SK-N-SH treated with all-trans-retinoic acid at 6 μM for 48 hours (cell line): ENCODE data around the gene MGAT3.
A peak's percentile ranks its signal among the peaks of the same experiment; 100 is the strongest.

Experiments
- CSDC2 ChIP-seq: fragments of 250-450 bp; sonication (Bioruptor Pico); IDR thresholded peaks from 2 replicates; pipeline ENCODE4 v1.5.0; 2020; ENCODE audit warnings: mild to moderate bottlenecking, moderate library complexity
- PPARA ChIP-seq: fragments of 250-450 bp; sonication (Bioruptor Pico); IDR thresholded peaks from 2 replicates; pipeline ENCODE4 v1.5.0; 2020; ENCODE audit warnings: mild to moderate bottlenecking, borderline replicate concordance
- ZFP3 ChIP-seq: fragments of 250-450 bp; sonication (Bioruptor Pico); IDR thresholded peaks from 2 replicates; pipeline ENCODE4 v1.5.0; 2020; ENCODE audit warnings: mild to moderate bottlenecking, moderate library complexity
- ZNF8 ChIP-seq: fragments of 450-650 bp; formaldehyde crosslinking; IDR thresholded peaks from 2 replicates; pipeline ENCODE4 v1.5.0; 2020; ENCODE audit warnings: mild to moderate bottlenecking, moderate library complexity

DNA sequence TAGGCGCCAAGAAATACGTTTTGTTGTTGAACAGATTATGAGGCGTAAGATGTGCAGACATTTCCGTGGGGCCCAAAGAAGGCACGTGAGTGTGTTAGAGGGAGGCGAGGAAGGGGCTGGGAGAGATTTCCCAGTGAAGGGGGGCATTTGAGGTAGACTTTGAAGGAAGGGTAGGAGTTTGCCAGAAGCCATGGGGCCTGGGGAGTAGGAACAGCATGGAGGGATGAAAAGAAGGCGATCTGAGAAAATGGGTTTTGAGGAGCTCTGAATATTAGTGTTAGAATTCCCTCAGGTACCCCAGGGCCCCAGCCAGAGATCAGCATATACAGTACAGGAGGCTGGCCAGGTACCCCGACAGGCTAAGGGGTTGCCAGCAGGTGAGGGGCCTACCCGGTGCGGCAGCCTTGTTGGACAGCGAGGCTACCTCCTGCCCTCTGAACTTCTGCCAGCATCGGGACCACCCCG is 44.9 kb downstream of the MGAT3 start:
- TF ChIP-seq ZFP3 (CRISPR knock-in tag) (peak; percentile 85), ZNF8 (CRISPR knock-in tag) (no peak), PPARA (CRISPR knock-in tag) (no peak), CSDC2 (CRISPR knock-in tag) (no peak)
